Cardiac fibroblast (primary cell): Measurements from ENCODE around the gene MAP4K4.

Experiments used
- DNase-seq, 2 donors: peaks; one replicate each; pipeline versions ENCODE4 v3.0.0 to v3.0.0-alpha.2; 2010; ENCODE audit warnings: low read depth in 2 of 2
- H3K4me3 ChIP-seq, 2 donors: replicated peaks in 1 of 2; 1 replicate in 1 of 2; 2 replicates in 1 of 2; pipeline ENCODE4 v1.5.1; 2011; ENCODE audit warnings: low read depth in 2 of 2, low read length in 2 of 2, mild to moderate bottlenecking in 2 of 2, moderate library complexity in 1 of 2
- CTCF ChIP-seq: IDR thresholded peaks from one replicate; pipeline ENCODE4 v1.5.1; 2011; ENCODE audit warnings: low read depth, mild to moderate bottlenecking, low read length, inconsistent platforms

The MAP4K4 gene

GRCh38 chr2:101740555-101740964, 43.1 kb downstream of the MAP4K4 start:
- no peak for DNase-seq
- no peak overlapping the region for H3K4me3 ChIP-seq
- no peak for TF ChIP-seq CTCF

GRCh38 chr2:101741775-101742520, 44.4 kb downstream of the MAP4K4 start:
- no peak overlapping the region for H3K4me3 ChIP-seq
- no peak for TF ChIP-seq CTCF
- no peak for DNase-seq

- no peak for TF ChIP-seq CTCF
- H3K4me3 ChIP-seq: no peak overlapping the region
- no peak for DNase-seq
Observed at GRCh38 chr2:101742547-101742946, 45.0 kb downstream of the MAP4K4 start.

GRCh38 chr2:101743288-101743687, 45.8 kb downstream of the MAP4K4 start:
- DNase-seq: no peak
- H3K4me3 ChIP-seq: no peak overlapping the region
- no peak for TF ChIP-seq CTCF

- H3K4me3 ChIP-seq: no peak overlapping the region
- no peak for TF ChIP-seq CTCF
- DNase-seq: no peak
Observed at GRCh38 chr2:101744832-101745231, 47.3 kb downstream of the MAP4K4 start.

GRCh38 chr2:101745711-101746694, 48.5 kb downstream of the MAP4K4 start:
- H3K4me3 ChIP-seq: no peak overlapping the region
- peak; percentile 59 to 86 for DNase-seq
- TF ChIP-seq CTCF: no peak
